Measurements from ENCODE around the gene EPB41L1.

The EPB41L1 gene

DNA sequence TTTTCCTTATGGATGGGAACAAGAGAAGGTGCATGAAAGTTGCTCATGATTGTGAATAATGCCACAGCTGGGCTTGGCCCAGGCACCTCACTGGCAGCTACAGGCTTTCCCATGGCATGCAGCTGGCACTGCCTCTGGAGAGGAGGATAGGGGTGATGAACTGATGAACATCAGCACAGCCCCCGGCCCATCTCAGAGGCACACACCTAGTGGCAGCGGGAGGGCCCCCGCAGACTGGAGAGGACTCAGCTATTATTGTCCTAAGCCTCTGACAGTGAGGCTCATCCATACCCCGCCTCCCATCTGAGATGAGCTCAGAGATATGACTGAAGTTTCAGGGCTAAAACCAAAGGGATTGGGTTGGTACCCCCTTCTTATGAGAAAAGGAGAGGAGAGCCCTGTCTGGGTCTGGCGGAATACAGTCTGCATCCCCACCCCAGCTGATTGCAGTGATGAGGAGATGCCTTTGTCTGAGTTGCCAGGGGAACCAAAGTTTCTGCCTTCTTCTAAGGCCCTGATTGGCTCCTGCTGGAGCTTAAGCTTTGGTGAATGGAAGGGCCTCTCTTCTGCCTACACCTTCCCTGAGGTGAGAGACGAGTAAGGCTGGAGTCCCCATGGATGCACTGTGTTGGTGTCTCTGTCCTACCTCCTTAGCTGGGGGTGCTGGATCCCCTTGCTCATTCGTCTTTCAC lies 27.6 kb upstream of the EPB41L1 start:
- H3K4me3 Mint-ChIP-seq = no peak overlapping the region

DNA sequence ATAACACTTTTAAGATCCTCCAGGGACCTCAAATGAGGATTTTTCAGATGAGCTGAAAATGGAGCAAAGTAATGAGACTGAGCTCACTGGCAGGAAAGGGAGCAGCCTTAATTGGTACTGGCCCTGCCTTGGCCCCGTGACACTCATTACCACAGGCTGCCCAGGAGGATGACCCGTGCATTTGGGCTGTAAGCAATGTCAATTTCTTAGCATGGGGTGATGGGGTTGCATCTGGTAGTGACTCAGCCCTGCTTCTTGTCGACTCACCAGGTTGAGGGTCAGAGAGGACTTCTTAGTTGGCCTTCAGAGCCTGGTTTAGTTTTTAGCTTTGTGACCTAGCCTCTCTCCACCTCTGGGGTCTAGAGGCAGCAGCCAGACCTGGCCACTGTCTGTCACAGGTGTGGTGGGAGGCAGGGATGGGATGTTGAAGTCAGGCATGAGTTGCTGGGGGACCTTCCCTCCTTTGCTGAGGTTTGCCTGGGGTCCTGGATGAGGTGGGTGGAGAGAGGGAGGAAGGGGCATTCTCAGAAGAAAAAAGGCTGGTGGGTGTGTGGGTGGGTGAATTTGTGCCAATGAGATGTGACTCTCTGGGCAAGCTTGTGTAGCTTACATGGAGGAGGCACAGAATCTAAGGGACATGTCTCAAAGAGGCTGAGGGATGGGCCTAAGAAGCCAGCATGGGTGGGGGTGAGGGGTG lies 25.9 kb upstream of the EPB41L1 start:
- no peak overlapping the region for H3K4me3 Mint-ChIP-seq

More for the DNA sequence above, 27.6 kb upstream of the EPB41L1 start:
- no peaks in the 10 kb centered on the region for H3K9me3 Mint-ChIP-seq
- H3K4me1 Mint-ChIP-seq = no peaks in the 10 kb centered on the region
- H3K27me3 Mint-ChIP-seq (ENCODE audit: low read depth) = peaks cover 7% of the 10 kb centered on the region
- no peak overlapping the region for H3K27ac Mint-ChIP-seq
- TF ChIP-seq, protein P1, sequence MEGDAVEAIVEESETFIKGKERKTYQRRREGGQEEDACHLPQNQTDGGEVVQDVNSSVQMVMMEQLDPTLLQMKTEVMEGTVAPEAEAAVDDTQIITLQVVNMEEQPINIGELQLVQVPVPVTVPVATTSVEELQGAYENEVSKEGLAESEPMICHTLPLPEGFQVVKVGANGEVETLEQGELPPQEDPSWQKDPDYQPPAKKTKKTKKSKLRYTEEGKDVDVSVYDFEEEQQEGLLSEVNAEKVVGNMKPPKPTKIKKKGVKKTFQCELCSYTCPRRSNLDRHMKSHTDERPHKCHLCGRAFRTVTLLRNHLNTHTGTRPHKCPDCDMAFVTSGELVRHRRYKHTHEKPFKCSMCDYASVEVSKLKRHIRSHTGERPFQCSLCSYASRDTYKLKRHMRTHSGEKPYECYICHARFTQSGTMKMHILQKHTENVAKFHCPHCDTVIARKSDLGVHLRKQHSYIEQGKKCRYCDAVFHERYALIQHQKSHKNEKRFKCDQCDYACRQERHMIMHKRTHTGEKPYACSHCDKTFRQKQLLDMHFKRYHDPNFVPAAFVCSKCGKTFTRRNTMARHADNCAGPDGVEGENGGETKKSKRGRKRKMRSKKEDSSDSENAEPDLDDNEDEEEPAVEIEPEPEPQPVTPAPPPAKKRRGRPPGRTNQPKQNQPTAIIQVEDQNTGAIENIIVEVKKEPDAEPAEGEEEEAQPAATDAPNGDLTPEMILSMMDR (IDR thresholded peaks at IDR 0.05; ENCODE audit: unreplicated experiment in 3 of 3) = no peak
- H3K36me3 Mint-ChIP-seq (ENCODE audit: low read depth) = no peaks in the 10 kb centered on the region

GRCh38 chr20:36129160-36129543 lies 25.4 kb upstream of the EPB41L1 start:
- TF ChIP-seq, protein P1 (IDR thresholded peaks at IDR 0.05; ENCODE audit: unreplicated experiment in 3 of 3) = no peak
- Mint-ChIP-seq H3K9me3 (no peaks in the 10 kb centered on the region), H3K27me3 (ENCODE audit: low read depth) (peaks cover 7% of the 10 kb centered on the region), H3K36me3 (ENCODE audit: low read depth) (no peaks in the 10 kb centered on the region), H3K4me3 (no peak overlapping the region), H3K4me1 (no peaks in the 10 kb centered on the region), H3K27ac (no peak overlapping the region)

More for the DNA sequence above, 25.9 kb upstream of the EPB41L1 start:
- Mint-ChIP-seq H3K27ac (no peak overlapping the region), H3K27me3 (ENCODE audit: low read depth) (peaks cover 7% of the 10 kb centered on the region), H3K9me3 (no peaks in the 10 kb centered on the region), H3K4me1 (no peaks in the 10 kb centered on the region), H3K36me3 (ENCODE audit: low read depth) (no peaks in the 10 kb centered on the region)
- TF ChIP-seq, protein P1 (IDR thresholded peaks at IDR 0.05; ENCODE audit: unreplicated experiment in 3 of 3) = no peak

DNA sequence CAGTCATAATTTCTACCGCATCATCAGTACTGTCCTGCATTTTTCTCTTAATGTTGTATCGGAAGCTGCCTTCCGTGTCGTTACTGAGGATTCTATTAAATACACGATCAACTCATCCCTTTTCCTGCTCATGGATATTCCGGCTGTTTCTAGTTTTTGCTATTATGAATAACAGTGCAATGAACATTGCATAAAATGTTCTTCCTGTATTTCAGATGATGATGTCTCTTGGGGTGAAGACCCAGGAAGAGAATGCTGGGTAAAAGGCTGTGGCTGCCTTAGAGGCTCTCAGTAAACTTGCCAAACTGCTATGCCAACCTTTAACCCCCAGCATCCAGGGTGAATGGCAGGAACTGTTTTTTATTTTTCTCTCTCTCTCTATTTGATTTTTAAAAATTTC lies 24.1 kb upstream of the EPB41L1 start:
- Mint-ChIP-seq H3K36me3 (ENCODE audit: low read depth) (no peaks in the 10 kb centered on the region), H3K27me3 (ENCODE audit: low read depth) (peaks cover 7% of the 10 kb centered on the region), H3K9me3 (no peaks in the 10 kb centered on the region), H3K4me1 (no peaks in the 10 kb centered on the region), H3K27ac (no peak overlapping the region), H3K4me3 (no peak overlapping the region)
- TF ChIP-seq, protein P1 (IDR thresholded peaks at IDR 0.05; ENCODE audit: unreplicated experiment in 3 of 3) = no peak

- TF ChIP-seq, protein P1 (IDR thresholded peaks at IDR 0.05; ENCODE audit: unreplicated experiment in 3 of 3) = no peak
- Mint-ChIP-seq H3K27me3 (ENCODE audit: low read depth) (peaks cover 7% of the 10 kb centered on the region), H3K27ac (no peak overlapping the region), H3K4me1 (no peaks in the 10 kb centered on the region), H3K4me3 (no peak overlapping the region), H3K9me3 (no peaks in the 10 kb centered on the region), H3K36me3 (ENCODE audit: low read depth) (no peaks in the 10 kb centered on the region)
Measured at GRCh38 chr20:36132802-36133211, 21.7 kb upstream of the EPB41L1 start.

Measured in nephron (organoid).